H1 (cell line): ENCODE measurements around the gene HYDIN. TPM values are rescaled to one million over a fixed set of nuclear protein-coding genes. Genes with fewer than 3 reads are reported as not detected.

Experiments
- CTCF ChIA-PET: fragments of 300-600 bp; sonication (Branson Sonifier 250); formaldehyde crosslinking; loops from one replicate; lab custom pipeline; 2021; ENCODE audit not compliant: partially characterized antibody; lab: Charles Lee
- POLR2A ChIA-PET: fragments of 300-600 bp; sonication (Branson Sonifier 250); formaldehyde crosslinking; loops from one replicate; lab custom pipeline; 2021; ENCODE audit warnings: inconsistent platforms; ENCODE audit not compliant: partially characterized antibody; lab: Charles Lee
- DNase-seq, 2 experiments: peaks; one replicate each; pipeline versions ENCODE4 v3.0.0 to v3.0.0-alpha.2; 2010 to 2022; ENCODE audit warnings: low spot score in 2 of 2, low read depth in 1 of 2, mixed read lengths in 1 of 2
- FAIRE-seq: peaks from 2 replicates; lab custom pipeline; 2011; peaks lifted over from hg19 to GRCh38; lab: Jason Lieb, UNC
- H2AFZ ChIP-seq: 2 replicates; pipeline ENCODE4 v1.8.1; 2012; ENCODE audit warnings: low read length, inconsistent platforms
- H2AK5ac ChIP-seq: 2 replicates; pipeline ENCODE4 v1.6.1; 2013; ENCODE audit warnings: low read depth, low read length
- H2BK120ac ChIP-seq: replicated peaks from 2 replicates; pipeline ENCODE3; 2013; ENCODE audit warnings: low read depth, low read length, inconsistent platforms
- H2BK12ac ChIP-seq: 2 replicates; pipeline ENCODE4 v1.6.1; 2013; ENCODE audit warnings: low read depth, low read length
- H2BK15ac ChIP-seq: 2 replicates; pipeline ENCODE4 v1.6.1; 2013; ENCODE audit warnings: low read length
- H2BK20ac ChIP-seq: 2 replicates; pipeline ENCODE4 v1.6.1; 2013; ENCODE audit warnings: low read length
- H2BK5ac ChIP-seq: 2 replicates; pipeline ENCODE4 v1.6.1; 2013; ENCODE audit warnings: low read depth, low read length
- H3K14ac ChIP-seq: 2 replicates; pipeline ENCODE4 v1.6.1; 2013; ENCODE audit warnings: inconsistent platforms; ENCODE audit not compliant: insufficient read length
- H3K18ac ChIP-seq: 2 replicates; pipeline ENCODE4 v1.6.1; 2013; ENCODE audit warnings: low read length; ENCODE audit errors: extremely low read depth
- H3K23ac ChIP-seq: 2 replicates; pipeline ENCODE4 v1.6.1; 2013; ENCODE audit warnings: inconsistent platforms; ENCODE audit not compliant: insufficient read length
- H3K23me2 ChIP-seq: 2 replicates; pipeline ENCODE4 v1.6.1; 2013; ENCODE audit warnings: low read depth, low read length
- H3K27ac ChIP-seq: 2 replicates; pipeline ENCODE4 v1.6.1; 2011; ENCODE audit warnings: low read depth, low read length, inconsistent platforms
- H3K27me3 ChIP-seq, 4 experiments: replicated peaks in 1 of 4; 1 replicate in 1 of 4; 2 replicates in 3 of 4; pipeline versions ENCODE4 v1.6.1 to v1.8.1; 2011 to 2013; ENCODE audit warnings: low read length in 3 of 4, mild to moderate bottlenecking in 3 of 4, inconsistent platforms in 2 of 4, mixed read lengths in 2 of 4, moderate library complexity in 1 of 4; ENCODE audit not compliant: control insufficient read depth in 3 of 4, insufficient read depth in 3 of 4; ENCODE audit errors: extremely low read depth in 1 of 4
- H3K36me3 ChIP-seq, 4 experiments: 2 replicates each; pipeline versions ENCODE4 v1.6.1 to v1.8.1; 2011 to 2013; ENCODE audit warnings: mild to moderate bottlenecking in 4 of 4, low read length in 3 of 4, moderate library complexity in 2 of 4, control low read depth in 1 of 4, inconsistent platforms in 1 of 4; ENCODE audit not compliant: insufficient read depth in 4 of 4, control insufficient read depth in 2 of 4
- H3K4ac ChIP-seq: replicated peaks from 2 replicates; pipeline ENCODE3; 2013; ENCODE audit warnings: low read length, low read depth, mixed read lengths, inconsistent platforms; ENCODE audit not compliant: insufficient read length
- H3K4me1 ChIP-seq, 4 experiments: replicated peaks in 1 of 4; 1 replicate in 1 of 4; 2 replicates in 3 of 4; pipeline versions ENCODE4 v1.6.1 to v1.8.1; 2011 to 2013; ENCODE audit warnings: low read length in 3 of 4, inconsistent platforms in 2 of 4, mixed read lengths in 1 of 4; ENCODE audit not compliant: insufficient read depth in 4 of 4, control insufficient read depth in 3 of 4
- H3K4me2 ChIP-seq, 2 experiments: 2 replicates each; pipeline versions ENCODE4 v1.6.1 to v1.8.1; 2011 to 2013; ENCODE audit warnings: low read depth in 2 of 2, low read length in 2 of 2, control low read depth in 1 of 2, inconsistent platforms in 1 of 2, mild to moderate bottlenecking in 1 of 2; ENCODE audit not compliant: insufficient read depth in 1 of 2
- H3K4me3 ChIP-seq, 4 experiments: fragments of 200-600, 300-600 bp in 1 of 4; sonication (generic), shearing (Covaris generic), sonication (Bioruptor Twin) in 1 of 4; 2 replicates each; pipeline versions ENCODE4 v1.5.1 to v1.8.1; 2011 to 2016; ENCODE audit warnings: low read length in 4 of 4, low read depth in 3 of 4, control low read depth in 2 of 4, inconsistent platforms in 2 of 4, mild to moderate bottlenecking in 2 of 4, mixed read lengths in 1 of 4, moderate library complexity in 1 of 4; ENCODE audit not compliant: insufficient read depth in 2 of 4; ENCODE audit errors: extremely low read depth in 1 of 4
- H3K56ac ChIP-seq: replicated peaks from 2 replicates; pipeline ENCODE3; 2013; ENCODE audit warnings: low read depth, mild to moderate bottlenecking, mixed read lengths, low read length, inconsistent platforms; ENCODE audit not compliant: insufficient read length
- H3K79me1 ChIP-seq: 2 replicates; pipeline ENCODE4 v1.6.1; 2013; ENCODE audit warnings: low read depth, low read length, control low read depth
- H3K79me2 ChIP-seq, 2 experiments: 2 replicates each; pipeline versions ENCODE4 v1.6.1 to v1.8.1; 2012 to 2013; ENCODE audit warnings: low read length in 2 of 2, mild to moderate bottlenecking in 2 of 2, inconsistent platforms in 1 of 2; ENCODE audit not compliant: insufficient read depth in 2 of 2, control insufficient read depth in 1 of 2
- H3K9ac ChIP-seq, 4 experiments: replicated peaks in 1 of 4; 1 replicate in 1 of 4; 2 replicates in 3 of 4; pipeline versions ENCODE4 v1.6.1 to v1.8.1; 2011 to 2013; ENCODE audit warnings: low read depth in 3 of 4, low read length in 3 of 4, control low read depth in 2 of 4, mild to moderate bottlenecking in 2 of 4, moderate library complexity in 2 of 4, inconsistent platforms in 1 of 4; ENCODE audit errors: extremely low read depth in 1 of 4
- H3K9me3 ChIP-seq, 2 experiments: 2 replicates each; pipeline versions ENCODE4 v1.6.1 to v1.8.1; 2012 to 2013; ENCODE audit warnings: mild to moderate bottlenecking in 2 of 2, moderate library complexity in 2 of 2, control low read depth in 1 of 2, inconsistent platforms in 1 of 2, low read depth in 1 of 2, low read length in 1 of 2, mixed read lengths in 1 of 2; ENCODE audit not compliant: insufficient read depth in 2 of 2
- H4K20me1 ChIP-seq, 2 experiments: replicated peaks in 1 of 2; 2 replicates each; pipeline versions ENCODE3 to v1.8.1; 2011 to 2013; ENCODE audit warnings: inconsistent platforms in 2 of 2, low read length in 2 of 2, mild to moderate bottlenecking in 1 of 2; ENCODE audit not compliant: insufficient read depth in 2 of 2, control insufficient read depth in 1 of 2
- H4K5ac ChIP-seq: 2 replicates; pipeline ENCODE4 v1.6.1; 2013; ENCODE audit warnings: low read length, low read depth, mixed read lengths, inconsistent platforms; ENCODE audit not compliant: insufficient read length
- H4K8ac ChIP-seq: 2 replicates; pipeline ENCODE4 v1.8.0; 2013; ENCODE audit warnings: mild to moderate bottlenecking, moderate library complexity, low read length, inconsistent platforms; ENCODE audit not compliant: insufficient read depth; ENCODE audit errors: extremely low read depth
- H4K91ac ChIP-seq: replicated peaks from 2 replicates; pipeline ENCODE3; 2013; ENCODE audit warnings: low read length, mixed read lengths, inconsistent platforms; ENCODE audit not compliant: insufficient read length
- NANOG ChIP-seq: IDR thresholded peaks from 2 replicates; pipeline ENCODE4 v1.6.1; 2011; ENCODE audit warnings: low read length, low read depth, mild to moderate bottlenecking, inconsistent platforms; ENCODE audit not compliant: insufficient read depth, poor library complexity, severe bottlenecking
- PHF8 ChIP-seq: fragments of 200-600 bp; sonication (generic); conservative IDR thresholded peaks from 2 replicates; pipeline ENCODE4 v1.7.1; 2012; ENCODE audit warnings: low read depth, mild to moderate bottlenecking, inconsistent platforms, low read length, moderate library complexity
- WGBS, 2 experiments: shearing (Covaris generic) in 1 of 2; methylation state at CpG; one replicate each; pipeline versions ENCODE4 v1.1.6 to v1.1.7; 2013 to 2015; ENCODE audit warnings: low lambda C conversion rate in 2 of 2, mixed read lengths in 2 of 2, inconsistent platforms in 1 of 2, low coverage in 1 of 2, missing lambda C conversion rate in 1 of 2; ENCODE audit not compliant: insufficient replicate concordance in 2 of 2, insufficient coverage in 1 of 2, insufficient read length in 1 of 2; ENCODE audit errors: extremely low coverage in 1 of 2, missing lambda C conversion rate in 1 of 2; 5-methylcytosine and 5-hydroxymethylcytosine counted together
- polyA plus RNA-seq, 7 experiments: library from polyadenylated mRNA; depleted of rRNA in 3 of 7; stranded (reverse) in 5 of 7; unstranded in 2 of 7; fragments of >200 nt in 5 of 7; fragments of 200-250 nt in 2 of 7; gene quantifications; 1 replicate in 5 of 7; 2 replicates in 1 of 7; 4 replicates in 1 of 7; pipeline versions ENCODE4 v1.2.1 to v1.2.3, GENCODE V29; 2011 to 2013; ENCODE audit warnings: missing spikeins in 2 of 7, mixed read lengths in 2 of 7
- total RNA-seq: library from RNA; stranded (reverse); fragmentation: NEBNext Ultra II Directional; extraction: Animal tissue kit (Norgen Biotek cat#: 25700); gene quantifications from 2 replicates; pipeline ENCODE4 v1.2.1, GENCODE V29; 2021
- TF ChIP-seq, protein P1 (sequence below): IDR thresholded peaks from 2 replicates; pipeline ENCODE4 v1.6.1; 2012; ENCODE audit warnings: low read length, inconsistent platforms

The HYDIN gene
- total and polyA plus RNA-seq, 2 of the 8 experiments (the other 6 are each of a cell fraction or from before 2014, with no cell fraction given), result 1.1 to 1.8 TPM

DNA sequence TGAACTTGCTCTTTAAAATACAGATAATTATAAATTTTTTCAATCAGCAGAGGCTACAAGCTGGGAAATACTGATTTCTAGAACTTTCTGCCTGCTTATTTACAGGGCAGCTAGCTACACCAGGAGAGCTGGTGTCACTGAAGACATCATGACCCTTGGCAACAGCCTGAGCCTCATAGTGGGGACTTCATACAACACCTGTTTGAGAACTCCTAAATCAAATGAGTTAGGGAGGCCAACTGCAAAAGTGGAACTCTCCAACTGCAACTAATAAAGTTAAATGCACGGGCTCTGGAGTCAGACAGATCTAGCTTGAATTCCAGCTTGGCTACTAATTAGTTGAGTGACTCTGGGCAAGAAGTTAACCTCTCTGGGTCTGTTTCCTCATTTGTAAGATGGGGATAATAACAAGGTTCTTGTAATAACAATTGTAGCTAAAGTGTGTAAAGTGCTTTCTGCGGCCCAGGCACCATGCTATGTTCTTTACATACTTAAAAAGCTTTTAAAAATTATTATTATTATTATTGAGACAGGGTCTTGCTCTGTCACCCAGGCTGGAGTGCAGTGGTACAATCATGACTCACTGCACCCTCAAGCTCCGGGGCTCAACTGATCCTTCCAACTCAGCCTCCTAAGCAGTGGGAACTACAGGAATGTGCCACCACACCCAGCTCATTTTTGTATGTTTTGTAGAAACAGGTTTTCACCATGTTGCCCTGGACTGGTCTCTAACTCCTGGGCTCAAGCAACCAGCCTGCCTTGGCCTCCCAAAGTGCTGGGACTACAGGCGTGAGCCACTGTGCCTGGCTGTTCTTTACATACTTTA lies 462.9 kb downstream of the HYDIN start:
- Histone ChIP-seq H3K23me2 (no peaks in the 10 kb centered on the region), H3K79me2 (no peaks in the 10 kb centered on the region), H2BK20ac (no peak overlapping the region), H4K5ac (no peak overlapping the region), H3K9ac (no peak overlapping the region), H3K23ac (no peak overlapping the region), H3K9me3 (no peaks in the 10 kb centered on the region), H2AK5ac (no peak overlapping the region), H2AFZ (no peak overlapping the region), H3K4me2 (no peak overlapping the region), H3K4me3 (no peak overlapping the region), H3K27me3 (no peaks in the 10 kb centered on the region), H3K79me1 (no peaks in the 10 kb centered on the region; the same call in 1 of the 2 replicates), H3K4ac (no peak overlapping the region), H4K20me1 (peaks cover 0 to 6% of the 10 kb centered on the region in 2 experiments), H3K4me1 (no peaks in the 10 kb centered on the region), H2BK120ac (no peak overlapping the region), H2BK5ac (no peak overlapping the region), H3K36me3 (peaks cover 0 to 4% (median 2%) of the 10 kb centered on the region in 4 experiments; a peak in 4 of 8 replicates), H4K91ac (no peak overlapping the region), H2BK15ac (no peak overlapping the region), H2BK12ac (no peak overlapping the region), H3K56ac (no peak overlapping the region), H3K14ac (no peak overlapping the region), H3K27ac (no peak overlapping the region), H4K8ac (no peak overlapping the region), H3K18ac (no peak overlapping the region)
- FAIRE-seq, result no peak
- DNase-seq, result no peak
- ChIA-PET CTCF (interaction anchor here (0.9 to 5.2 kb wide), 7 partner anchors 9 to 619 kb away, joined by 3 to 35 read pairs (median 4); no protein-coding TSS in a partner anchor), POLR2A (interaction anchor here (0.8 to 2.3 kb wide), 3 partner anchors 14 to 88 kb away, joined by 3 to 5 read pairs (median 3); no protein-coding TSS in a partner anchor)
- WGBS, 2 experiments, result 84% methylated on average over 4 of the region's 4 CpGs; no CpG with 5 or more reads in 1 of the 2 experiments
- TF ChIP-seq, protein P1, sequence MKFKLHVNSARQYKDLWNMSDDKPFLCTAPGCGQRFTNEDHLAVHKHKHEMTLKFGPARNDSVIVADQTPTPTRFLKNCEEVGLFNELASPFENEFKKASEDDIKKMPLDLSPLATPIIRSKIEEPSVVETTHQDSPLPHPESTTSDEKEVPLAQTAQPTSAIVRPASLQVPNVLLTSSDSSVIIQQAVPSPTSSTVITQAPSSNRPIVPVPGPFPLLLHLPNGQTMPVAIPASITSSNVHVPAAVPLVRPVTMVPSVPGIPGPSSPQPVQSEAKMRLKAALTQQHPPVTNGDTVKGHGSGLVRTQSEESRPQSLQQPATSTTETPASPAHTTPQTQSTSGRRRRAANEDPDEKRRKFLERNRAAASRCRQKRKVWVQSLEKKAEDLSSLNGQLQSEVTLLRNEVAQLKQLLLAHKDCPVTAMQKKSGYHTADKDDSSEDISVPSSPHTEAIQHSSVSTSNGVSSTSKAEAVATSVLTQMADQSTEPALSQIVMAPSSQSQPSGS, result no peak
- TF ChIP-seq NANOG (no peak), PHF8 (no peak)
